SK-N-SH (cell line): ENCODE data around the gene TCEAL4. TPM values are rescaled to one million over a fixed set of nuclear protein-coding genes. Genes with fewer than 3 reads are reported as not detected.

Source experiments
- CTCF ChIA-PET: fragments of 300-600, 350-600 bp; formaldehyde crosslinking; extraction: SDS; loops from one replicate; lab custom pipeline; 2021; lab: Yijun Ruan, JAX
- POLR2A ChIA-PET: fragments of 350-600 bp; sonication (Branson Sonifier 250); formaldehyde crosslinking; extraction: SDS; loops from one replicate; lab custom pipeline; 2020; ENCODE audit warnings: antibody characterized with exemption, inconsistent platforms; lab: Yijun Ruan, JAX
- DNase-seq: peaks from one replicate; pipeline ENCODE4 v3.0.0; 2012
- H2AFZ ChIP-seq: fragments of 200-600 bp; sonication (generic); 2 replicates; pipeline ENCODE4 v1.8.1; 2016; ENCODE audit warnings: antibody characterized with exemption, mild to moderate bottlenecking, low read depth
- H3F3A ChIP-seq: fragments of 200-600 bp; sonication (generic); replicated peaks from 2 replicates; pipeline ENCODE3; 2016; ENCODE audit warnings: antibody characterized with exemption, mild to moderate bottlenecking; ENCODE audit not compliant: insufficient read depth
- H3K27ac ChIP-seq, 2 experiments: fragments of 200-500 bp in 1 of 2; fragments of 200-600 bp in 1 of 2; sonication (Bioruptor generic) in 1 of 2; sonication (generic), shearing (Covaris generic) in 1 of 2; 2 replicates each; pipeline versions ENCODE4 v1.5.1 to v1.6.1; 2014 to 2016; ENCODE audit warnings: low read depth in 2 of 2, inconsistent platforms in 1 of 2, low read length in 1 of 2, mild to moderate bottlenecking in 1 of 2, mixed read lengths in 1 of 2
- H3K27me3 ChIP-seq: fragments of 200-600 bp; sonication (generic), shearing (Covaris generic); 2 replicates; pipeline ENCODE4 v1.6.1; 2016; ENCODE audit warnings: mixed run types; ENCODE audit not compliant: insufficient read depth
- H3K36me3 ChIP-seq, 2 experiments: fragments of 200-500 bp in 1 of 2; fragments of 200-600 bp in 1 of 2; sonication (Bioruptor generic) in 1 of 2; sonication (generic) in 1 of 2; replicated peaks in 1 of 2; 2 replicates each; pipeline versions ENCODE3 to v1.5.1; 2014 to 2016; ENCODE audit warnings: low read length in 1 of 2, mild to moderate bottlenecking in 1 of 2; ENCODE audit not compliant: insufficient read depth in 2 of 2, control insufficient read depth in 1 of 2
- H3K4me1 ChIP-seq, 2 experiments: fragments of 200-500 bp in 1 of 2; fragments of 200-600 bp in 1 of 2; sonication (Bioruptor generic) in 1 of 2; sonication (generic), shearing (Covaris generic) in 1 of 2; 2 replicates each; pipeline versions ENCODE4 v1.5.1 to v1.6.1; 2014 to 2016; ENCODE audit warnings: low read depth in 1 of 2, low read length in 1 of 2, mixed run types in 1 of 2; ENCODE audit not compliant: insufficient read depth in 2 of 2, control insufficient read depth in 1 of 2
- H3K4me2 ChIP-seq: fragments of 200-600 bp; sonication (generic), shearing (Covaris generic); 2 replicates; pipeline ENCODE4 v1.6.1; 2017; ENCODE audit warnings: mixed run types
- H3K4me3 ChIP-seq, 2 experiments: fragments of 200-500 bp in 1 of 2; fragments of 200-600 bp in 1 of 2; sonication (Bioruptor generic) in 1 of 2; sonication (generic), shearing (Covaris generic) in 1 of 2; 2 replicates each; pipeline versions ENCODE4 v1.5.1 to v1.8.1; 2014 to 2016; ENCODE audit warnings: low read depth in 2 of 2, inconsistent platforms in 1 of 2, low read length in 1 of 2, mild to moderate bottlenecking in 1 of 2, mixed read lengths in 1 of 2, moderate library complexity in 1 of 2
- H3K79me2 ChIP-seq: fragments of 200-600 bp; sonication (generic); 2 replicates; pipeline ENCODE4 v1.8.1; 2017; ENCODE audit warnings: mild to moderate bottlenecking; ENCODE audit not compliant: insufficient read depth
- H3K9ac ChIP-seq: fragments of 200-600 bp; sonication (generic); 2 replicates; pipeline ENCODE4 v1.6.1; 2017; ENCODE audit warnings: mixed run types
- H3K9me2 ChIP-seq: fragments of 200-600 bp; sonication (generic); 2 replicates; pipeline ENCODE4 v1.6.1; 2017; ENCODE audit warnings: mixed run types
- H3K9me3 ChIP-seq: fragments of 200-600 bp; sonication (generic); 2 replicates; pipeline ENCODE4 v1.6.1; 2017; ENCODE audit warnings: mixed run types, mild to moderate bottlenecking, moderate library complexity
- H4K20me1 ChIP-seq: fragments of 200-600 bp; sonication (generic); 2 replicates; pipeline ENCODE4 v1.6.1; 2017; ENCODE audit warnings: mild to moderate bottlenecking, mixed run types; ENCODE audit not compliant: insufficient read depth
- CHD2 ChIP-seq: fragments of 150-350 bp; IDR thresholded peaks from 2 replicates; pipeline ENCODE4 v1.6.1; 2018; ENCODE audit warnings: low read length; ENCODE audit not compliant: partially characterized antibody
- CTCF ChIP-seq: fragments of 200-600 bp; sonication (generic); IDR thresholded peaks from 2 replicates; pipeline ENCODE4 v1.6.1; 2017; ENCODE audit warnings: antibody characterized with exemption, mild to moderate bottlenecking, moderate library complexity
- ELF1 ChIP-seq: IDR thresholded peaks from 2 replicates; pipeline ENCODE4 v1.4.0; 2012
- EP300 ChIP-seq, 2 experiments: IDR thresholded peaks; 2 replicates each; pipeline versions ENCODE4 v1.4.0 to v1.6.1; 2012; ENCODE audit warnings: borderline replicate concordance in 1 of 2, low read depth in 1 of 2, low read length in 1 of 2
- EZH2phosphoT487 ChIP-seq: fragments of 200-600 bp; sonication (generic); IDR thresholded peaks from 2 replicates; pipeline ENCODE4 v1.6.1; 2017; ENCODE audit warnings: low read depth, mixed run types, mild to moderate bottlenecking, antibody characterized with exemption, moderate library complexity, borderline replicate concordance
- FOSL2 ChIP-seq: IDR thresholded peaks from 2 replicates; pipeline ENCODE4 v1.4.0; 2012; ENCODE audit warnings: low read depth, mild to moderate bottlenecking, moderate library complexity, borderline replicate concordance
- FOXM1 ChIP-seq: IDR thresholded peaks from 2 replicates; pipeline ENCODE4 v1.4.0; 2012; ENCODE audit warnings: low read depth, mild to moderate bottlenecking
- GABPA ChIP-seq: IDR thresholded peaks from 2 replicates; pipeline ENCODE4 v1.4.0; 2012; ENCODE audit warnings: low read depth, mild to moderate bottlenecking
- JUND ChIP-seq: IDR thresholded peaks from 2 replicates; pipeline ENCODE4 v1.4.0; 2012
- MXI1 ChIP-seq: IDR thresholded peaks from 2 replicates; pipeline ENCODE4 v1.6.1; 2012; ENCODE audit warnings: mild to moderate bottlenecking, low read depth, low read length, improper control_type of control experiment
- NRF1 ChIP-seq: IDR thresholded peaks from 2 replicates; pipeline ENCODE4 v1.6.1; 2012; ENCODE audit warnings: low read depth, mild to moderate bottlenecking, low read length
- POLR2AphosphoS5 ChIP-seq: IDR thresholded peaks from 2 replicates; pipeline ENCODE4 v1.6.1; 2012; ENCODE audit warnings: low read depth, low read length
- RAD21 ChIP-seq: IDR thresholded peaks from 2 replicates; pipeline ENCODE4 v1.6.1; 2012; ENCODE audit warnings: mild to moderate bottlenecking, low read length
- RXRA ChIP-seq: IDR thresholded peaks from 2 replicates; pipeline ENCODE4 v1.4.0; 2012; ENCODE audit warnings: low read depth, mild to moderate bottlenecking, borderline replicate concordance
- SIN3A ChIP-seq: IDR thresholded peaks from 2 replicates; pipeline ENCODE4 v1.6.1; 2012; ENCODE audit warnings: low read depth, mild to moderate bottlenecking, low read length, moderate library complexity, borderline replicate concordance
- TAF1 ChIP-seq: IDR thresholded peaks from 2 replicates; pipeline ENCODE4 v1.6.1; 2012; ENCODE audit warnings: low read depth, mild to moderate bottlenecking, low read length, moderate library complexity, borderline replicate concordance
- TCF12 ChIP-seq: IDR thresholded peaks from 2 replicates; pipeline ENCODE4 v1.4.0; 2012
- USF1 ChIP-seq: IDR thresholded peaks from 2 replicates; pipeline ENCODE4 v1.4.0; 2012; ENCODE audit warnings: low read depth, borderline replicate concordance
- USF2 ChIP-seq: fragments of 150-350 bp; IDR thresholded peaks from 2 replicates; pipeline ENCODE4 v1.6.1; 2017; ENCODE audit warnings: antibody characterized with exemption, low read length, low read depth, borderline replicate concordance
- YY1 ChIP-seq: IDR thresholded peaks from 2 replicates; pipeline ENCODE4 v1.4.0; 2012; ENCODE audit warnings: low read depth, mild to moderate bottlenecking
- ZBTB33 ChIP-seq: IDR thresholded peaks from 2 replicates; pipeline ENCODE4 v1.4.0; 2012; ENCODE audit warnings: low read depth, borderline replicate concordance
- WGBS: methylation state at CpG from one replicate; pipeline ENCODE4 v1.1.6; 2017; ENCODE audit warnings: low lambda C conversion rate; 5-methylcytosine and 5-hydroxymethylcytosine counted together
- polyA plus RNA-seq, 3 experiments: library from polyadenylated mRNA; depleted of rRNA; stranded (reverse); fragments of >200 nt; gene quantifications; 2 replicates each; pipeline ENCODE4 v1.2.3, GENCODE V29; 2012
- TF ChIP-seq, protein P1 (sequence below): fragments of 150-350 bp; IDR thresholded peaks from 2 replicates; pipeline ENCODE4 v1.6.1; 2016; ENCODE audit warnings: mild to moderate bottlenecking, low read depth, low read length
- TF ChIP-seq, protein P2 (sequence below): IDR thresholded peaks from 2 replicates; pipeline ENCODE4 v1.4.0; 2012; ENCODE audit warnings: low read depth
- TF ChIP-seq, protein P3 (sequence below): IDR thresholded peaks from 2 replicates; pipeline ENCODE4; 2012

TCEAL4 gene
- 39.1 and 40.9 TPM in 2 replicates for polyA plus RNA-seq (2012; rRNA removed)
- polyA plus RNA-seq (2012; cell fraction: cytosol; rRNA removed) = 51.1 and 77.7 TPM in 2 replicates
- polyA plus RNA-seq (2012; cell fraction: nucleus; rRNA removed) = 33.1 and 36.4 TPM in 2 replicates

GRCh38 chrX:103585411-103586313, at the start of gene TCEAL4:
Gene TCEAL4 (plus strand): TSS chrX:103585515. CDS start chrX:103586676, 1,161 bp downstream.
- Histone ChIP-seq H3K27ac (peak within 1 kb of the TSS; percentile 58 to 77), H4K20me1 (no peaks in the 10 kb centered on the region), H3K4me2 (peak within 1 kb of the TSS; percentile 75), H3K9ac (peak within 1 kb of the TSS; percentile 73), H3K79me2 (peaks cover 7% of the 10 kb centered on the region; the same call in 1 of the 2 replicates), H3K9me3 (no peaks in the 10 kb centered on the region), H3K36me3 (peaks cover 2 to 9% of the 10 kb centered on the region in 2 experiments), H3K4me1 (peaks cover 0 to 2% of the 10 kb centered on the region in 2 experiments; a peak in 1 of 4 replicates), H3K9me2 (no peaks in the 10 kb centered on the region), H3K4me3 (peak within 1 kb of the TSS; percentile 62 to 63), H2AFZ (peak within 1 kb of the TSS; percentile 78), H3K27me3 (no peaks in the 10 kb centered on the region), H3F3A (no peaks in the 10 kb centered on the region)
- WGBS = 5% methylated on average over 39 of the region's 56 CpGs
- DNase-seq = peak; percentile 71
- CTCF ChIA-PET = no interaction called here
- POLR2A ChIA-PET = no interaction called here
- TF ChIP-seq YY1 (peak; percentile 81; the same call in 1 of the 2 replicates), FOXM1 (no peak), EZH2phosphoT487 (no peak), RAD21 (no peak), ELF1 (no peak), MXI1 (no peak; the same call in 1 of the 2 replicates), SIN3A (no peak), JUND (no peak), USF1 (peak; percentile 80), ZBTB33 (no peak), EP300 (IDR thresholded peaks at IDR 0.05; ENCODE audit: borderline replicate concordance in 1 of 2, low read depth in 1 of 2, low read length in 1 of 2) (no peak), TAF1 (no peak; the same call in 1 of the 2 replicates), CTCF (no peak), NRF1 (no peak), FOSL2 (no peak), GABPA (no peak), TCF12 (no peak), RXRA (no peak), USF2 (no peak), POLR2AphosphoS5 (peak; percentile 70), CHD2 (no peak)
- TF ChIP-seq, protein P1, sequence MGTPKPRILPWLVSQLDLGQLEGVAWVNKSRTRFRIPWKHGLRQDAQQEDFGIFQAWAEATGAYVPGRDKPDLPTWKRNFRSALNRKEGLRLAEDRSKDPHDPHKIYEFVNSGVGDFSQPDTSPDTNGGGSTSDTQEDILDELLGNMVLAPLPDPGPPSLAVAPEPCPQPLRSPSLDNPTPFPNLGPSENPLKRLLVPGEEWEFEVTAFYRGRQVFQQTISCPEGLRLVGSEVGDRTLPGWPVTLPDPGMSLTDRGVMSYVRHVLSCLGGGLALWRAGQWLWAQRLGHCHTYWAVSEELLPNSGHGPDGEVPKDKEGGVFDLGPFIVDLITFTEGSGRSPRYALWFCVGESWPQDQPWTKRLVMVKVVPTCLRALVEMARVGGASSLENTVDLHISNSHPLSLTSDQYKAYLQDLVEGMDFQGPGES = no peak
- TF ChIP-seq, protein P2, sequence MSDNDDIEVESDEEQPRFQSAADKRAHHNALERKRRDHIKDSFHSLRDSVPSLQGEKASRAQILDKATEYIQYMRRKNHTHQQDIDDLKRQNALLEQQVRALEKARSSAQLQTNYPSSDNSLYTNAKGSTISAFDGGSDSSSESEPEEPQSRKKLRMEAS = peak; percentile 2; the same call in 1 of the 2 replicates
- TF ChIP-seq, protein P3, sequence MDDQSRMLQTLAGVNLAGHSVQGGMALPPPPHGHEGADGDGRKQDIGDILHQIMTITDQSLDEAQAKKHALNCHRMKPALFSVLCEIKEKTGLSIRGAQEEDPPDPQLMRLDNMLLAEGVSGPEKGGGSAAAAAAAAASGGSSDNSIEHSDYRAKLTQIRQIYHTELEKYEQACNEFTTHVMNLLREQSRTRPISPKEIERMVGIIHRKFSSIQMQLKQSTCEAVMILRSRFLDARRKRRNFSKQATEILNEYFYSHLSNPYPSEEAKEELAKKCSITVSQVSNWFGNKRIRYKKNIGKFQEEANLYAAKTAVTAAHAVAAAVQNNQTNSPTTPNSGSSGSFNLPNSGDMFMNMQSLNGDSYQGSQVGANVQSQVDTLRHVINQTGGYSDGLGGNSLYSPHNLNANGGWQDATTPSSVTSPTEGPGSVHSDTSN = no peak
